Astrocyte (in vitro differentiated cells and primary cell): ENCODE measurements around the gene ARL5A. TPM values are rescaled to one million over a fixed set of nuclear protein-coding genes. Genes with fewer than 3 reads are reported as not detected.

ENCODE experiments used
- DNase-seq: peaks from one replicate; pipeline ENCODE4 v3.0.0-alpha.2; 2010; ENCODE audit warnings: low read depth
- FAIRE-seq: peaks from 2 replicates; lab custom pipeline; 2011; peaks lifted over from hg19 to GRCh38; lab: Jason Lieb, UNC
- H2AFZ ChIP-seq: 2 replicates; pipeline ENCODE4 v1.6.0; 2012; ENCODE audit warnings: low read depth, low read length, inconsistent platforms
- H3K27ac ChIP-seq: 2 replicates; pipeline ENCODE4 v1.5.1; 2011; ENCODE audit warnings: low read depth, low read length, inconsistent platforms
- H3K27me3 ChIP-seq: 2 replicates; pipeline ENCODE4 v1.6.0; 2011; ENCODE audit warnings: low read length, inconsistent platforms; ENCODE audit not compliant: insufficient read depth
- H3K36me3 ChIP-seq: 2 replicates; pipeline ENCODE4 v1.5.1; 2011; ENCODE audit warnings: low read length, inconsistent platforms; ENCODE audit not compliant: insufficient read depth
- H3K4me1 ChIP-seq: 2 replicates; pipeline ENCODE4 v1.5.1; 2011; ENCODE audit warnings: low read length, inconsistent platforms; ENCODE audit not compliant: insufficient read depth
- H3K4me2 ChIP-seq: 2 replicates; pipeline ENCODE4 v1.6.0; 2012; ENCODE audit warnings: low read length, inconsistent platforms
- H3K4me3 ChIP-seq: 2 replicates; pipeline ENCODE4 v1.5.1; 2011; ENCODE audit warnings: low read depth, mild to moderate bottlenecking, low read length, inconsistent platforms; ENCODE audit not compliant: insufficient read depth
- H3K79me2 ChIP-seq: 2 replicates; pipeline ENCODE4 v1.6.0; 2012; ENCODE audit warnings: mild to moderate bottlenecking, low read length, inconsistent platforms; ENCODE audit not compliant: insufficient read depth
- H3K9ac ChIP-seq: 2 replicates; pipeline ENCODE4 v1.6.0; 2012; ENCODE audit warnings: mild to moderate bottlenecking, low read length, inconsistent platforms
- H3K9me3 ChIP-seq: 2 replicates; pipeline ENCODE4 v1.5.1; 2012; ENCODE audit warnings: low read depth, mild to moderate bottlenecking, low read length, inconsistent platforms; ENCODE audit not compliant: insufficient read depth
- H4K20me1 ChIP-seq: 2 replicates; pipeline ENCODE4 v1.6.0; 2012; ENCODE audit warnings: low read length, inconsistent platforms; ENCODE audit not compliant: insufficient read depth
- H3K27ac Mint-ChIP-seq: one replicate; pipeline ENCODE4 v1.8.0; 2021; ENCODE audit warnings: mild to moderate bottlenecking, mixed read lengths; ENCODE audit not compliant: unreplicated experiment
- H3K27me3 Mint-ChIP-seq: one replicate; pipeline ENCODE4 v1.8.0; 2021; ENCODE audit warnings: low read depth, mixed read lengths; ENCODE audit not compliant: unreplicated experiment
- H3K36me3 Mint-ChIP-seq: one replicate; pipeline ENCODE4 v1.8.0; 2021; ENCODE audit warnings: low read depth, mixed read lengths; ENCODE audit not compliant: unreplicated experiment
- H3K4me1 Mint-ChIP-seq: one replicate; pipeline ENCODE4 v1.8.0; 2021; ENCODE audit warnings: low read depth, mixed read lengths; ENCODE audit not compliant: unreplicated experiment
- H3K4me3 Mint-ChIP-seq: one replicate; pipeline ENCODE4 v1.8.0; 2021; ENCODE audit warnings: mild to moderate bottlenecking, moderate library complexity, mixed read lengths; ENCODE audit not compliant: unreplicated experiment
- H3K9me3 Mint-ChIP-seq: one replicate; pipeline ENCODE4 v1.8.0; 2021; ENCODE audit warnings: mild to moderate bottlenecking, mixed read lengths; ENCODE audit not compliant: unreplicated experiment
- EZH2 ChIP-seq: IDR thresholded peaks from 2 replicates; pipeline ENCODE4 v1.6.1; 2012; ENCODE audit warnings: mild to moderate bottlenecking, low read length, inconsistent platforms; ENCODE audit not compliant: insufficient read depth
- total RNA-seq: library from RNA; stranded (reverse); gene quantifications from 2 replicates; pipeline ENCODE4 v1.2.1, GENCODE V29; 2021
- TF ChIP-seq, protein P1 (sequence below): IDR thresholded peaks from 2 replicates; pipeline ENCODE4 v1.5.1; 2011; ENCODE audit warnings: low read depth, mild to moderate bottlenecking, inconsistent platforms, low read length, moderate library complexity; ENCODE audit not compliant: insufficient read depth

ARL5A gene
- total RNA-seq, 1 donor from 2014 or later: 69.7 TPM

GRCh38 chr2:151805961-151806360 is 22.3 kb downstream of the ARL5A start:
- Histone ChIP-seq H3K79me2 (no peaks in the 10 kb centered on the region), H3K36me3 (peaks cover 19% of the 10 kb centered on the region), H3K27ac (no peak overlapping the region), H4K20me1 (peaks cover 17% of the 10 kb centered on the region), H3K27me3 (no peaks in the 10 kb centered on the region), H3K9me3 (no peaks in the 10 kb centered on the region), H3K4me1 (no peaks in the 10 kb centered on the region), H3K4me2 (no peak overlapping the region), H3K4me3 (no peak overlapping the region), H3K9ac (no peak overlapping the region), H2AFZ (no peak overlapping the region)
- H3K27me3 Mint-ChIP-seq: no peaks in the 10 kb centered on the region
- DNase-seq: no peak
- H3K9me3 Mint-ChIP-seq: no peaks in the 10 kb centered on the region
- FAIRE-seq: no peak
- H3K36me3 Mint-ChIP-seq: peaks cover 5% of the 10 kb centered on the region
- no peak overlapping the region for H3K4me3 Mint-ChIP-seq
- no peaks in the 10 kb centered on the region for H3K4me1 Mint-ChIP-seq
- no peak for TF ChIP-seq EZH2
- TF ChIP-seq, protein P1, sequence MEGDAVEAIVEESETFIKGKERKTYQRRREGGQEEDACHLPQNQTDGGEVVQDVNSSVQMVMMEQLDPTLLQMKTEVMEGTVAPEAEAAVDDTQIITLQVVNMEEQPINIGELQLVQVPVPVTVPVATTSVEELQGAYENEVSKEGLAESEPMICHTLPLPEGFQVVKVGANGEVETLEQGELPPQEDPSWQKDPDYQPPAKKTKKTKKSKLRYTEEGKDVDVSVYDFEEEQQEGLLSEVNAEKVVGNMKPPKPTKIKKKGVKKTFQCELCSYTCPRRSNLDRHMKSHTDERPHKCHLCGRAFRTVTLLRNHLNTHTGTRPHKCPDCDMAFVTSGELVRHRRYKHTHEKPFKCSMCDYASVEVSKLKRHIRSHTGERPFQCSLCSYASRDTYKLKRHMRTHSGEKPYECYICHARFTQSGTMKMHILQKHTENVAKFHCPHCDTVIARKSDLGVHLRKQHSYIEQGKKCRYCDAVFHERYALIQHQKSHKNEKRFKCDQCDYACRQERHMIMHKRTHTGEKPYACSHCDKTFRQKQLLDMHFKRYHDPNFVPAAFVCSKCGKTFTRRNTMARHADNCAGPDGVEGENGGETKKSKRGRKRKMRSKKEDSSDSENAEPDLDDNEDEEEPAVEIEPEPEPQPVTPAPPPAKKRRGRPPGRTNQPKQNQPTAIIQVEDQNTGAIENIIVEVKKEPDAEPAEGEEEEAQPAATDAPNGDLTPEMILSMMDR: no peak
- no peak overlapping the region for H3K27ac Mint-ChIP-seq

DNA sequence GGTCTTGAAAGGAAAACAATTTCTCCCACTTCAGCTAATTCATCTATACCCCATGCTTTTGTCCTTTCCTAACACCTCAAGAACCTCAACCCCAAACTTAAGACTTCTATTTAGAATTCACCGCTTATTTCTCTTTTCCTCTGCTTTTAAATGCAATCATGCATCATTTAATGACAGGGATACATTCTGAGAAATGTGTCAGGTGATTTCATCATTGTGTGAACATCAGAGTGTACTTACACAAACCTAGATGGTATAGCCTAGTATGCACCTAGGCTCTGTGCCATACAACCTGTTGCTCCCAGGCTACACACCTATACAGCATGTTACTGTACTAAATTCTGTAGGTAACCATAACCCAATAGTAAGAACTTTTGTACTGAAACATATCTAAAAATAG is 22.9 kb downstream of the ARL5A start:
- FAIRE-seq (no peak), DNase-seq (no peak)
- peaks cover 17% of the 10 kb centered on the region for H4K20me1 ChIP-seq
- no peak overlapping the region for H3K27ac ChIP-seq
- no peaks in the 10 kb centered on the region for H3K79me2 ChIP-seq
- H3K36me3 ChIP-seq: peaks cover 19% of the 10 kb centered on the region
- Mint-ChIP-seq H3K36me3 (peaks cover 5% of the 10 kb centered on the region), H3K27me3 (no peaks in the 10 kb centered on the region), H3K9me3 (no peaks in the 10 kb centered on the region), H3K27ac (no peak overlapping the region), H3K4me3 (no peak overlapping the region), H3K4me1 (no peaks in the 10 kb centered on the region)
- H3K4me3 ChIP-seq: no peak overlapping the region
- H3K27me3 ChIP-seq: no peaks in the 10 kb centered on the region
- no peaks in the 10 kb centered on the region for H3K9me3 ChIP-seq
- H3K4me1 ChIP-seq: no peaks in the 10 kb centered on the region
- H2AFZ ChIP-seq: no peak overlapping the region
- H3K4me2 ChIP-seq: no peak overlapping the region
- TF ChIP-seq, protein P1: no peak
- no peak for TF ChIP-seq EZH2
- H3K9ac ChIP-seq: no peak overlapping the region

DNA sequence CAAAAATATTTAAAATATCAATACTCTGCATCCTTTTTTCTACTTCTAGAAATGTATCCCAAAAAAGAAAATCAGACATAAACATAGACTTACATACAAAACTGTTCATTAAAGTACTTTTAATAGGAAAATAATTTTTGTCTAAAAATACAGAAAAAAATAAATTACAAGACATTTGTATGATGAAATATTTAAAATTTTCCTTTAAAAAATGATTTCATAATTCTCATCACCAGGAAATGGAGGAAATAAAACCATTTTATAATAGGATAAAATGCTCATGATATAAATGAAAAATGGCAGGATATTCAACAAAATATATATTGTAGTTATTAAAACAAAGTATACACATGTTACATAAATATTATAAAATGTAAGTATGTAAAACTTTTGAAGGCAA is 24.4 kb downstream of the ARL5A start:
- no peaks in the 10 kb centered on the region for H3K9me3 Mint-ChIP-seq
- no peak overlapping the region for H3K9ac ChIP-seq
- H2AFZ ChIP-seq: no peak overlapping the region
- H3K4me3 ChIP-seq: no peak overlapping the region
- H3K9me3 ChIP-seq: no peaks in the 10 kb centered on the region
- H4K20me1 ChIP-seq: peaks cover 17% of the 10 kb centered on the region
- H3K4me3 Mint-ChIP-seq: no peak overlapping the region
- no peaks in the 10 kb centered on the region for H3K4me1 ChIP-seq
- TF ChIP-seq EZH2: no peak
- TF ChIP-seq, protein P1: no peak
- DNase-seq (no peak), FAIRE-seq (no peak)
- H3K4me2 ChIP-seq: no peak overlapping the region
- peaks cover 28% of the 10 kb centered on the region for H3K36me3 ChIP-seq
- H3K27ac ChIP-seq: no peak overlapping the region
- no peak overlapping the region for H3K27ac Mint-ChIP-seq
- no peaks in the 10 kb centered on the region for H3K79me2 ChIP-seq
- peaks cover 5% of the 10 kb centered on the region for H3K36me3 Mint-ChIP-seq
- H3K27me3 Mint-ChIP-seq: no peaks in the 10 kb centered on the region
- H3K4me1 Mint-ChIP-seq: no peaks in the 10 kb centered on the region
- H3K27me3 ChIP-seq: no peaks in the 10 kb centered on the region
